HG02943 (cell line): ENCODE measurements around the gene CLCN4.

Source experiments
- ATAC-seq: cut with Tn5 transposase; IDR thresholded peaks from one replicate; pipeline ENCODE4 v1.9.1; 2021; ENCODE audit warnings: mild to moderate bottlenecking, low read depth, moderate library complexity; ENCODE audit not compliant: unreplicated experiment

CLCN4 gene

GRCh38 chrX:10189317-10190268 is 32.8 kb downstream of the CLCN4 start:
- no peak for ATAC-seq

GRCh38 chrX:10190367-10190766 is 33.6 kb downstream of the CLCN4 start:
- ATAC-seq, result peak; percentile 58

DNA sequence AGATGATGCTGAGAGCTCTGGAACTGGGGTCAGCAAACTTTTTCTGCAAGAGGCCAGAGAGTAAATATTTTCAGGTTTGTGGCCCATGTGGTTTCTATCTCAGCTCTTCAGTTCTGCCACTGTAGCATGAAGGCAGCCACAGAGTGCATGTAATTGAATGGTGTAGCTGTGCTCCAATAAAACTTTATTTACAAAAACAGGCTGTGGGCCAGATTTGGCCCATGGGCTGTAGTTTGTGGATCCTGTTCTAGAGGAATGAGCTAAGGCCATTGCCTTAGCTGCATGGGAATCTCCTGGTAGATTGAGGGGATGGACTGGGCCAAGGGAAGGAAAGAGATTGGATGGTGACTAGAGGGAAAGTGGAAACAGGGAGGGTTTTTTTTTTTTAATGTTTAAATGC is 36.8 kb downstream of the CLCN4 start:
- ATAC-seq, result no peak

DNA sequence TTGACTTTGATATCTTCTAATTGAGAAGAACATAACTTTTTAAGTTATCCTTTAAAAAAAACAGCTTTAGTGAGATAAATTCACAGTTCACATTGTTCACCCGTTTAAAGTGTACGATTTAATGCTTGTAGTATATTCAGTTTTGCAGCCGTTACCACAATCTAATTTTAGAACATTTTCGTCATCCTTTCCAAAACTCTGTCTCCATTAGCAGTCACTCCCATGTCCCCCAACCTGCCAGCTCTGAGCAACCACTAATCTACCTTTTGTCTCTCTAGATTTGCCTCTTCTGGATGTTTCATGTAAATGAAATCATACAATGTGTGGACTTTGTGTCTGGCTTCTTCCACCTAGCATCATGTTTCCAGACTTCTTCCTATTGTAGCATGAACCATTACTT is 38.6 kb downstream of the CLCN4 start:
- no peak for ATAC-seq

DNA sequence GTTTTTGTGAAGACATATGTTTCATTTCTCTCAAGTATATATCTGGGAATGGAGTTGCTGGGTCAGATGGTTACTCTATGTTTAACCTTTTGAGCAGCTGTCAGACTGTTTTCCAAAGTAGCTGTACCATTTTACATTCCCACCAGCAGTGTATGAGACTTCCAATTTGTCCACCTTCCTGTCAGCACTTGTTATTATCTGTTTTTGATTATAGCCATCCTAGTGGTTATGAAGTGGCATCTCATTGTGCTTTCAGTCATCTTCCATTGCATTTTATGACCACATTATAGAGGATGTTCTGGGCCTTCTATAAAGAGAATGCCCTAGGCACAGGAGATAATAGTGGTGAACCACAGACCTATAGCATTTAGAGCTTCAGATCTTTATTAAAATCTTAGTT is 39.2 kb downstream of the CLCN4 start:
- ATAC-seq, result no peak

- ATAC-seq, result no peak
These were observed 40.8 kb downstream of the CLCN4 start for GRCh38 chrX:10197279-10198210.

- no peak for ATAC-seq
These were observed 41.5 kb downstream of the CLCN4 start for GRCh38 chrX:10198254-10198653.

- no peak for ATAC-seq
These were observed 42.4 kb downstream of the CLCN4 start for GRCh38 chrX:10199212-10199611.

DNA sequence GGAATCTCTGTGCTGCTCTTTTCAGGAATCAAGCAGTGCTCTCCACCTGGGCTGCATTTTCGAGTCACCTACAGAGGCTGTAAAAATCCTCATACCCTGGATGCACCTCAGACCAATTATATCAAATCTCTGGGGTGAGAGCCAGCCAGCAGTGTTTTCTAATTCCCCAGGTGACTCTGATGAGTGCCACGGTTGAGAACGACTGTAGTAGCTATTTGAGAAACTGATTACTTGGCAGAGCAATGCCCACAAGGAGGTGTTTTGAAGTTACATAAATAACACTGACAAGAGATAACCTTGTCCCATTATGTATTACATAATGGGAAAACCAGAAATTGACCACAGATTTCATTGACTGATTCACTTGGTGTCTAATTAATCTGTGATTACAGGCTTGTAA is 46.8 kb downstream of the CLCN4 start:
- ATAC-seq, result no peak

GRCh38 chrX:10206317-10206716 is 49.5 kb downstream of the CLCN4 start:
- no peak for ATAC-seq

- ATAC-seq, result no peak
These were observed 51.6 kb downstream of the CLCN4 start for GRCh38 chrX:10208281-10208856.

GRCh38 chrX:10208953-10209352 is 52.2 kb downstream of the CLCN4 start:
- no peak for ATAC-seq

- ATAC-seq, result no peak
These were observed 55.6 kb downstream of the CLCN4 start for GRCh38 chrX:10212395-10212794.

DNA sequence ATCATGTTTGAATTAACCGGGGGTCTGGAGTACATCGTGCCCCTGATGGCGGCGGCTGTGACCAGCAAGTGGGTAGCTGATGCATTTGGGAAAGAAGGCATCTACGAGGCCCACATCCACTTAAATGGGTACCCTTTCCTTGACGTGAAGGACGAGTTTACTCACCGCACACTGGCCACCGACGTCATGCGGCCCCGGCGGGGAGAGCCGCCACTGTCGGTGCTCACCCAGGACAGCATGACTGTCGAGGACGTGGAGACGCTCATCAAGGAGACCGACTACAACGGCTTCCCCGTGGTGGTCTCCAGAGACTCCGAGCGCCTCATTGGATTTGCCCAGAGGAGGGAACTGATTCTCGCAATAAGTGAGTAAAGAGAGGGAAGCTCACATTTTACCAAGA is 56.9 kb downstream of the CLCN4 start:
- ATAC-seq, result no peak

DNA sequence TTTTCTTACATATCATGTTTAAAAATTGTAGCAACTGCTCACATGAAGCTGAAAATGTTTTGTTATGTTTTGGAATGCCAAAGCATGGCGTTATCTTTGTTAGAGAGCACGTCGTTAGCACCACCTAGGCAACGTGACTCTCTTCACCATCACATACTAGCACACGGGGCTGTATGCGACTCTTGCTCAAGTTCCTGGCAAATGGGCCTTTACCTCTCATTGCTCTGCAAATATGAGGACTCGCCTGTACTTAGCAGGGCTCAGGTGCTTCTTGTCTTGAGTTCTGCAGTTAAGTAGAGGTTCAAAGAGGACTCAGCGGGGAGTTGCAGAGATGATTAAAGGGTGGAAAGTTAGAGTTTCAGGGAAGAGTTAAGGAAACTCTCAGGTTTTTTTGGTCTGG is 59.4 kb downstream of the CLCN4 start:
- no peak for ATAC-seq

GRCh38 chrX:10217198-10217597 is 60.4 kb downstream of the CLCN4 start:
- no peak for ATAC-seq

DNA sequence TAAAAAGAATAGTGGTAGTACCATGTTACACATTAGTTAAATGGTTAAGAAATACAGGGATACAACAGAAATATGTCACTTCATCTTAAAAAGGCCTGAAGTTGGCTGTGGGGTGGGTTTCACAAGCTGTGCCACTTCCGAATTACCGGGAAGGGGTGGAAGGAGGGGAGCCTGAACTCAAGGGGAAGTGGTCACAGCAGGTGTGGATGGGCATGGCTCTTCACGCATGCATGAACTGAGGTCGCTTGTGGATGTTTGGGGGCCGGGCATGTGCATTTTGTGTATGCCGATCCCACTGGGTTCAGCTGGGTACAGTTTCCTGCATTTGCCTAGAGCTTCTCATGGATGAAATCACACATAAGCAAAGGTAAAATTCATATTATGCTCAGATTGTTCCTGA is 64.9 kb downstream of the CLCN4 start:
- no peak for ATAC-seq

- no peak for ATAC-seq
These were observed 66.5 kb downstream of the CLCN4 start for GRCh38 chrX:10223276-10223675.

- ATAC-seq, result no peak
These were observed 67.0 kb downstream of the CLCN4 start for GRCh38 chrX:10223781-10224180.

DNA sequence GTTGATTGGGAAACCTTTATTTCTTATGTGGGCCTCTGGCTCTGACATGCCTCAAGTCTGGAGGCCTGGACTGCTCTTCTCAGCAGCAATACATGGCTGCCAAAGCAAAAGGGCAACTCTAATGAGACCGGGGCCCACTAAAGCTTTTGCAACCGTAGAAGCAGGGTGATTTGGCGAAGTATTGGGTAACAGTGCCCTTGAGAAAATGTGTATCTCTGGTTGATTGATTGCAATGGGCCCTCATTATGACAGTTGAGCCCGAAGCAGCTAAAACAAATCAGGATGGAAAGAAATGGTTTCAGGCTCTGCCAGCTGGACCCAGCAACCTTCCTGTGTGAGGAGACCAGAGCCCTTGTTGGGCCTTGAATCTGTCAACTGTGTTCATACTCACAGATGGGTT is 73.4 kb downstream of the CLCN4 start:
- no peak for ATAC-seq

GRCh38 chrX:10231461-10231860 is 74.7 kb downstream of the CLCN4 start:
- ATAC-seq, result no peak
